C4-2B (cell line): ENCODE data around the gene SYT2.

Experiments
- CTCF ChIP-seq: fragments of 450-650 bp; conservative IDR thresholded peaks from 2 replicates; pipeline ENCODE4 v1.5.1; 2017; ENCODE audit warnings: mild to moderate bottlenecking
- ZFX ChIP-seq: fragments of 450-650 bp; IDR thresholded peaks from 2 replicates; pipeline ENCODE4 v1.6.1; 2017

GRCh38 chr1:202625416-202626360 is 84.6 kb downstream of the SYT2 start:
- TF ChIP-seq CTCF (peak; percentile 75), ZFX (no peak)
